Measurements from ENCODE around the gene CCL17.
"Not testable (repeated sequence)": the region's sequence is repeated elsewhere in the genome, so short reads cannot be mapped to it uniquely, and the experiment has no call there.

Gene CCL17

GRCh38 chr16:57379579-57379978 lies 25.0 kb upstream of the CCL17 start:
- no peak for FAIRE-seq

DNA sequence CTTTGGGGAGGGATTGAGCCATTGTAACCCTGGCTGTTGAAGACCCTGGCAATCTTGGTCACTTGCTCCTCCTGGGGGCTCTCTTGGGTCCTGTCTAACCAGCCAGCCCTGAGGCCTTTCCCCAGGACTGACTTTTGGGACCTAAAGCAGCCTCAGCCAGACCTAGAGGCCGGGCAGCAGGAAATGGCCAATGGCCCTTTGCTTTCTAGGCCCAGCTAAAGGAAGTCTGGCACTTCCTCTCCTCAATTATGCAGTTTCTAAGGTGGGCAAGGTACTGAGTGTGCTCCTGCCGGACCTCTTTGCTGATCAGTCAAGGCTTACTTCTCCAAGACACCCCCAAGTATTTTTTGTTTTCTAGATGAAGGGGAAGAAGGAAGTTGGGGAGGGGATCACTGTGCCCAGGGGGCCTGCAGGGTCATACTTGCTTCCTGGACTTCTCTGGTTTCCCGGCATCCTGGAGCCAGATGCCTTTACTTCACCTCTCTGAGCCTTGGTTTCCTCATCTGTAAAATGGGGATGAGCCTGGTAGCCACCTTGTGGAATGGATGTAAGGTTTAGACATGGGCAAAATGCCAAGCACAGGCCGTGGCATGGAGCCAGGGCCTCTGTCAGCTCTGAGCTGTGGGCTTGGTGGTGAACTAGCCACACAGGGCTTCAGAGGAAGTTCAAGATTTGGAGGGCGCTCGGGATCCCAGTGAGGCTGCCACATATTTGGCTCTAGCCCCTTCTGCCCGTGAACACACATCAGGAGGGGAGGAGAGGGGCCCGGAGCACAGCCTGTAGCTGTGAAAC lies 23.7 kb upstream of the CCL17 start:
- FAIRE-seq, result no peak

GRCh38 chr16:57381791-57382534 lies 22.6 kb upstream of the CCL17 start:
- FAIRE-seq, result no peak

DNA sequence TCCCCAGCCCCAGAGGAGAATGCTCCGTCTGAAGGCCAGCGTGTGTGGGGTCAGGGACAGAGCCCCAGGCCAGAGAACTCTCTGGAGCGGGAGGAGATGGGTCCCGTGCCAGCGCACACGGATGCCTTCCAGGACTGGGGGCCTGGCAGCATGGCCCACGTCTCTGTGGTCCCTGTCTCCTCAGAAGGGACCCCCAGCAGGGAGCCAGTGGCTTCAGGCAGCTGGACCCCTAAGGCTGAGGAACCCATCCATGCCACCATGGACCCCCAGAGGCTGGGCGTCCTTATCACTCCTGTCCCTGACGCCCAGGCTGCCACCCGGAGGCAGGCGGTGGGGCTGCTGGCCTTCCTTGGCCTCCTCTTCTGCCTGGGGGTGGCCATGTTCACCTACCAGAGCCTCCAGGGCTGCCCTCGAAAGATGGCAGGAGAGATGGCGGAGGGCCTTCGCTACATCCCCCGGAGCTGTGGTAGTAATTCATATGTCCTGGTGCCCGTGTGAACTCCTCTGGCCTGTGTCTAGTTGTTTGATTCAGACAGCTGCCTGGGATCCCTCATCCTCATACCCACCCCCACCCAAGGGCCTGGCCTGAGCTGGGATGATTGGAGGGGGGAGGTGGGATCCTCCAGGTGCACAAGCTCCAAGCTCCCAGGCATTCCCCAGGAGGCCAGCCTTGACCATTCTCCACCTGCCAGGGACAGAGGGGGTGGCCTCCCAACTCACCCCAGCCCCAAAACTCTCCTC lies 21.9 kb upstream of the CCL17 start:
- FAIRE-seq, result no peak

DNA sequence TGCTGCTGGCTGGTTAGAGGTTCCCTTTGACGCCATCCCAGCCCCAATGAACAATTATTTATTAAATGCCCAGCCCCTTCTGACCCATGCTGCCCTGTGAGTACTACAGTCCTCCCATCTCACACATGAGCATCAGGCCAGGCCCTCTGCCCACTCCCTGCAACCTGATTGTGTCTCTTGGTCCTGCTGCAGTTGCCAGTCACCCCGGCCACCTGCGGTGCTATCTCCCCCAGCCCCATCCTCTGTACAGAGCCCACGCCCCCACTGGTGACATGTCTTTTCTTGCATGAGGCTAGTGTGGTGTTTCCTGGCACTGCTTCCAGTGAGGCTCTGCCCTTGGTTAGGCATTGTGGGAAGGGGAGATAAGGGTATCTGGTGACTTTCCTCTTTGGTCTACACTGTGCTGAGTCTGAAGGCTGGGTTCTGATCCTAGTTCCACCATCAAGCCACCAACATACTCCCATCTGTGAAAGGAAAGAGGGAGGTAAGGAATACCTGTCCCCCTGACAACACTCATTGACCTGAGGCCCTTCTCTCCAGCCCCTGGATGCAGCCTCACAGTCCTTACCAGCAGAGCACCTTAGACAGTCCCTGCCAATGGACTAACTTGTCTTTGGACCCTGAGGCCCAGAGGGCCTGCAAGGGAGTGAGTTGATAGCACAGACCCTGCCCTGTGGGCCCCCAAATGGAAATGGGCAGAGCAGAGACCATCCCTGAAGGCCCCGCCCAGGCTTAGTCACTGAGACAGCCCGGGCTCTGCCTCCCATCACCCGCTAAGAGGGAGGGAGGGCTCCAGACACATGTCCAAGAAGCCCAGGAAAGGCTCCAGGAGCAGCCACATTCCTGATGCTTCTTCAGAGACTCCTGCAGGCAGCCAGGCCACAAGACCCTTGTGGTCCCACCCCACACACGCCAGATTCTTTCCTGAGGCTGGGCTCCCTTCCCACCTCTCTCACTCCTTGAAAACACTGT lies 21.0 kb upstream of the CCL17 start:
- FAIRE-seq, result no peak

GRCh38 chr16:57384248-57385070 lies 20.1 kb upstream of the CCL17 start:
- FAIRE-seq, result no peak

DNA sequence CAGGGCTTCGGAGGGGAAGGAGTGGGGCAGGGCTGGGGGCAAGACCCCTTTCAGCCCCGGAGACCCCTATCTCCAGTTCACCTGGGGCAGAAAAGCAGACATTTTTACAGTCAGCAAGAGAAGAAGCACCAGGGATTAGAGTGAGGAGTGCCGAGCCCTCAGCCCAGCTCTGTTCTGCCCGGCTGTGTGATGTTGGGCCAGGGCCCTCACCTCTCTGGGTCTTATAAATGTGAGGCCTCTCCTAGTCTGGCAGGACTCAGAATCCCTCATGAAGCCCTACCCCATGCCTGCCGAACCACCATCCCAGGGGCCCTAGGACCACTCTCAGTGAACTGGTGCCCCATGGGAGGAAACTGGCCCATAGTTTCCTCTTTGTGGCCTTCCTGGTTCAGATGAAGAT lies 19.5 kb upstream of the CCL17 start:
- no peak for FAIRE-seq

- FAIRE-seq, result no peak
Measured at GRCh38 chr16:57386381-57386951, 18.1 kb upstream of the CCL17 start.

GRCh38 chr16:57387598-57388354 lies 16.8 kb upstream of the CCL17 start:
- no peak for FAIRE-seq

DNA sequence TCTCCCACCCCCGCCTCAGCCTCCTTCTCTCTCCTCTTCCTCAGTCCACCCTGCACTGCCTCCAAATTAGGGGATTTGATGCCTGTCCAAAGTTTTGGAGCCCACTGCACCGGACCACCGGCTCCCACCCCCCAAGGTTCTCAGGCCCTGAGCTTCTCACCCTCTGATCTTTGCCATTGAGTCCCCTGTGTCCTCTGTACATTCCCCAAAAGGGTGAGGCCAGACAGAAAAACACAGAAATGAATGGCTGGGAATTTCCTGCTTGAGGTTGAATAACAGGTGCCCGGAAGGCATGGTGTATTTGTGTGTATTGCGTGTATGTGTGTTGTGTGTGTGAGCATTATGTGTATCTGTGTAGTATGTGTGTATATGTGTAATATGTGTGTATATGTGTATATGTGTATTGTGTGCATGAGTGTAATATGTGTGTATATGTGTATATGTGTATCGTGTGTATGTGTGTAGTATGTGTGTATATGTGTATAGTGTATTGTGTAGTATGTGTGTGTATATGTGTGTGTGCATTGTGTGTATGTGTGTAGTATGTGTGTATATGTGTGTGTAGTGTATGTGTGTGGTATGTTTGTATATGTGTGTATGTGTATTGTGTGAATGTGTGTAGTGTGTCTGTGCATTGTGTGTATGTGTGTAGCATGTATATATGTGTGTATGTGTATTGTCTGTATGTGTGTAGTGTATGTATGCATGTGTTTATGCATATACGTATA lies 16.0 kb upstream of the CCL17 start:
- no peak for FAIRE-seq

- FAIRE-seq, result no peak
Measured at GRCh38 chr16:57389087-57389468, 15.5 kb upstream of the CCL17 start.

GRCh38 chr16:57390636-57391295 lies 13.8 kb upstream of the CCL17 start:
- no peak for FAIRE-seq

GRCh38 chr16:57391300-57391699 lies 13.3 kb upstream of the CCL17 start:
- no peak for FAIRE-seq

- no peak for FAIRE-seq
Measured at GRCh38 chr16:57391708-57392107, 12.9 kb upstream of the CCL17 start.

- FAIRE-seq, result no peak
Measured at GRCh38 chr16:57392694-57393093, 11.9 kb upstream of the CCL17 start.

DNA sequence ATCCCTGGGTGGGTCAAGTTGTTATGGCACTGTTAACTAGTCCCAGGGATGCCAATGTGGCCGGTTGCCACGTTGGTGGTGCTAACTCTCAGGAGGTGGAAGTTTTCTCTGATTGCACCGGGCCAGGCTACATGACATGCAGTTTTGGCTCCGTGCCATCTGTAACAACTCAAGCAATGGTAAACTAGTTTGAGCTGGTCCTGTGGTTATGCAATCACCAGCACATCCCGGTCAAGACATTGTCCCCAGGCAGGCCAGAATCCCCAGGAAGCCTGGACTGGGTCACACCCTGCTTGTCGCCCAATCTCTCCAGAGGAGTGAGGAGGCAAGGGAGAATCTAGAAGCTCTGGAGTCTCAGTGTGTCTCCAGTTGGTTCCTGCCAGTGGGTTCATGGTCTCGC lies 10.1 kb upstream of the CCL17 start:
- FAIRE-seq, result no peak

- FAIRE-seq, result no peak
Measured at GRCh38 chr16:57395026-57395425, 9.5 kb upstream of the CCL17 start.

DNA sequence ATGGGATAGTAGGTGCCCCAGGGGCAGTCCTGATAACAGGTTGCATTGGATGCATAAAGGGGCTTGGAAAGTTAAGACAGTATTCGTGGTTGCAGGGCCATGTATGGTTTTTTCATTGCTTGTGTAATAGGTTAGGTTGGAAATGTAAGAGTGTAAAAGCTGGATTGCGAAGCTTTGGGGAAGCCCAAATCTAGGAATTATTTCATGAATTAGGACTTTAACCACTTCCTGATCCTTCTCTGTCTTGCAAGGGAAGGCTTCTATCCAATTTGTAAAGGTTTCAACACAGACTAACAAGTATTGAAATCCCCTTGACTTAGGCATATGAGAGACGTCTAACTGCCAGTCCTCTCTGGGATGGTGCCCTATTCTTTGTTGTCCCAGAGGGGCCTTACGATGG lies 7.8 kb upstream of the CCL17 start:
- no peak for FAIRE-seq

DNA sequence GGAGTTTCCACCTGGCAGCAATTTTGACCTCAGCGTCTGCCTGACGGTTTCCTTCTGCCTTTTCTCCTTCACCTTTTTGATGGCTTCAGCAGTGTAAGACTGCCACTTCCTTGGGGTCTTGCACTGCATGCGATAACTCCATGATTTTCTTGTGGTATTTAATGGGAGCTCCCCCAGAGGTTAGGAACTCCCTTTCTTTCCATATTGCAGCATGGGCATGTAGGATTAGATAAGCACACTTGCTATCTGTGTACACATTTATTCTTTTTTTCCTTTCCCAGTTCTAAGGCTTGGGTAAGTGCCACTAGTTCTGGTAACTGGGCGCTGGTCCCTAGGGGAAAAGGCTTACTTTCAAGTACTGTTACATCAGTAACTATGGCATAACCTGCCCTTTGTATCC lies 7.1 kb upstream of the CCL17 start:
- FAIRE-seq, result not testable (repeated sequence)

Data from G401.6 (cell line).